ENCODE data around the gene FCHSD2. TPM values are rescaled to one million over a fixed set of nuclear protein-coding genes. Genes with fewer than 3 reads are reported as not detected.

The FCHSD2 gene
- 30.8 TPM for polyA plus RNA-seq (2012; ENCODE audit: low read depth, missing spikeins)

GRCh38 chr11:73142128-73142377, at the start of gene FCHSD2:
Gene FCHSD2 (minus strand): TSS chr11:73142318. CDS start chr11:73141877, 441 bp downstream.
- FAIRE-seq (no peak), DNase-seq (ENCODE audit: insufficient read length, low spot score) (no peak)
- TF ChIP-seq POLR2A (IDR thresholded peaks at IDR 0.05; ENCODE audit: low read depth, low read length) (peak; percentile 59; the same call in 1 of the 2 replicates), PAX5 (IDR thresholded peaks at IDR 0.05; ENCODE audit: insufficient read depth, low read length, severe bottlenecking) (no peak), POU2F2 (IDR thresholded peaks at IDR 0.05; ENCODE audit: low read depth, low read length) (no peak)

GRCh38 chr11:73191151-73191550, 49.0 kb upstream of the FCHSD2 start:
- FAIRE-seq (no peak), DNase-seq (ENCODE audit: insufficient read length, low spot score) (no peak)

GRCh38 chr11:73190557-73190885, 48.4 kb upstream of the FCHSD2 start:
- FAIRE-seq (no peak), DNase-seq (ENCODE audit: insufficient read length, low spot score) (no peak)
- TF ChIP-seq POU2F2 (IDR thresholded peaks at IDR 0.05; ENCODE audit: low read depth, low read length), result no peak
- TF ChIP-seq POLR2AphosphoS5 (IDR thresholded peaks at IDR 0.05; ENCODE audit: low read depth, low read length), result no peak
- TF ChIP-seq SPI1 (IDR thresholded peaks at IDR 0.05; ENCODE audit: low read depth, low read length), result no peak
- TF ChIP-seq TAF1 (IDR thresholded peaks at IDR 0.05; ENCODE audit: low read depth, low read length), result no peak
- no peak for TF ChIP-seq PAX5 (IDR thresholded peaks at IDR 0.05; ENCODE audit: insufficient read depth, low read length, severe bottlenecking)
- TF ChIP-seq POLR2A (IDR thresholded peaks at IDR 0.05; ENCODE audit: low read depth, low read length), result no peak

More at GRCh38 chr11:73191151-73191550, 49.0 kb upstream of the FCHSD2 start:
- TF ChIP-seq SPI1 (IDR thresholded peaks at IDR 0.05; ENCODE audit: low read depth, low read length), result no peak
- no peak for TF ChIP-seq POU2F2 (IDR thresholded peaks at IDR 0.05; ENCODE audit: low read depth, low read length)
- TF ChIP-seq POLR2AphosphoS5 (IDR thresholded peaks at IDR 0.05; ENCODE audit: low read depth, low read length), result no peak
- TF ChIP-seq POLR2A (IDR thresholded peaks at IDR 0.05; ENCODE audit: low read depth, low read length), result no peak
- TF ChIP-seq PAX5 (IDR thresholded peaks at IDR 0.05; ENCODE audit: insufficient read depth, low read length, severe bottlenecking), result no peak
- no peak for TF ChIP-seq TAF1 (IDR thresholded peaks at IDR 0.05; ENCODE audit: low read depth, low read length)

- FAIRE-seq, result peak; percentile 56
- TF ChIP-seq SPI1 (IDR thresholded peaks at IDR 0.05; ENCODE audit: low read depth, low read length) (no peak), POU2F2 (IDR thresholded peaks at IDR 0.05; ENCODE audit: low read depth, low read length) (no peak), POLR2AphosphoS5 (IDR thresholded peaks at IDR 0.05; ENCODE audit: low read depth, low read length) (no peak), TAF1 (IDR thresholded peaks at IDR 0.05; ENCODE audit: low read depth, low read length) (no peak), POLR2A (IDR thresholded peaks at IDR 0.05; ENCODE audit: low read depth, low read length) (no peak), PAX5 (IDR thresholded peaks at IDR 0.05; ENCODE audit: insufficient read depth, low read length, severe bottlenecking) (no peak)
- no peak for DNase-seq (ENCODE audit: insufficient read length, low spot score)
Measured at GRCh38 chr11:73189723-73190556, 47.8 kb upstream of the FCHSD2 start.

GRCh38 chr11:73189315-73189714, 47.2 kb upstream of the FCHSD2 start:
- DNase-seq (ENCODE audit: insufficient read length, low spot score), result peak; percentile 41
- FAIRE-seq, result peak; percentile 89
- TF ChIP-seq POLR2AphosphoS5 (IDR thresholded peaks at IDR 0.05; ENCODE audit: low read depth, low read length), result 0 out of 2 replicates have a peak, but pooled peaks have one; percentile 26
- TF ChIP-seq SPI1 (IDR thresholded peaks at IDR 0.05; ENCODE audit: low read depth, low read length), result peak; percentile 98
- TF ChIP-seq POU2F2 (IDR thresholded peaks at IDR 0.05; ENCODE audit: low read depth, low read length), result 0 out of 2 replicates have a peak, but pooled peaks have one; percentile 28
- TF ChIP-seq POLR2A (IDR thresholded peaks at IDR 0.05; ENCODE audit: low read depth, low read length), result peak; percentile 65; the same call in 1 of the 2 replicates
- TF ChIP-seq TAF1 (IDR thresholded peaks at IDR 0.05; ENCODE audit: low read depth, low read length), result no peak
- no peak for TF ChIP-seq PAX5 (IDR thresholded peaks at IDR 0.05; ENCODE audit: insufficient read depth, low read length, severe bottlenecking)

- no peak for TF ChIP-seq POU2F2 (IDR thresholded peaks at IDR 0.05; ENCODE audit: low read depth, low read length)
- no peak for TF ChIP-seq SPI1 (IDR thresholded peaks at IDR 0.05; ENCODE audit: low read depth, low read length)
- TF ChIP-seq POLR2AphosphoS5 (IDR thresholded peaks at IDR 0.05; ENCODE audit: low read depth, low read length), result no peak
- no peak for TF ChIP-seq POLR2A (IDR thresholded peaks at IDR 0.05; ENCODE audit: low read depth, low read length)
- TF ChIP-seq PAX5 (IDR thresholded peaks at IDR 0.05; ENCODE audit: insufficient read depth, low read length, severe bottlenecking), result no peak
- no peak for TF ChIP-seq TAF1 (IDR thresholded peaks at IDR 0.05; ENCODE audit: low read depth, low read length)
- FAIRE-seq, result no peak
Measured at GRCh38 chr11:73188301-73188700, 46.2 kb upstream of the FCHSD2 start.

GRCh38 chr11:73187854-73188253, 45.7 kb upstream of the FCHSD2 start:
- no peak for TF ChIP-seq POLR2A (IDR thresholded peaks at IDR 0.05; ENCODE audit: low read depth, low read length)
- no peak for TF ChIP-seq POLR2AphosphoS5 (IDR thresholded peaks at IDR 0.05; ENCODE audit: low read depth, low read length)
- DNase-seq (ENCODE audit: insufficient read length, low spot score) (no peak), FAIRE-seq (no peak)

More at GRCh38 chr11:73188301-73188700, 46.2 kb upstream of the FCHSD2 start:
- no peak for DNase-seq (ENCODE audit: insufficient read length, low spot score)

GRCh38 chr11:73186886-73187285, 44.8 kb upstream of the FCHSD2 start:
- no peak for TF ChIP-seq POLR2AphosphoS5 (IDR thresholded peaks at IDR 0.05; ENCODE audit: low read depth, low read length)
- no peak for TF ChIP-seq SPI1 (IDR thresholded peaks at IDR 0.05; ENCODE audit: low read depth, low read length)
- no peak for TF ChIP-seq POLR2A (IDR thresholded peaks at IDR 0.05; ENCODE audit: low read depth, low read length)
- TF ChIP-seq PAX5 (IDR thresholded peaks at IDR 0.05; ENCODE audit: insufficient read depth, low read length, severe bottlenecking), result no peak
- no peak for FAIRE-seq

GRCh38 chr11:73186294-73186850, 44.3 kb upstream of the FCHSD2 start:
- FAIRE-seq (no peak), DNase-seq (ENCODE audit: insufficient read length, low spot score) (no peak)

More at GRCh38 chr11:73186886-73187285, 44.8 kb upstream of the FCHSD2 start:
- DNase-seq (ENCODE audit: insufficient read length, low spot score), result no peak

More at GRCh38 chr11:73186294-73186850, 44.3 kb upstream of the FCHSD2 start:
- TF ChIP-seq POU2F2 (IDR thresholded peaks at IDR 0.05; ENCODE audit: low read depth, low read length) (no peak), POLR2A (IDR thresholded peaks at IDR 0.05; ENCODE audit: low read depth, low read length) (no peak), SPI1 (IDR thresholded peaks at IDR 0.05; ENCODE audit: low read depth, low read length) (peak; percentile 21; the same call in 1 of the 2 replicates), POLR2AphosphoS5 (IDR thresholded peaks at IDR 0.05; ENCODE audit: low read depth, low read length) (no peak)

Measured in GM12891 (cell line).